GM19467 (cell line): Measurements from ENCODE around the gene INHBB.

Experiments
- ATAC-seq: cut with Tn5 transposase; IDR thresholded peaks from one replicate; pipeline ENCODE4 v1.9.1; 2021; ENCODE audit warnings: mild to moderate bottlenecking, moderate library complexity; ENCODE audit not compliant: unreplicated experiment

Gene INHBB

GRCh38 chr2:120354467-120354866 is 8.5 kb downstream of the INHBB start:
- ATAC-seq = no peak

GRCh38 chr2:120354935-120355779 is 9.2 kb downstream of the INHBB start:
- no peak for ATAC-seq

- no peak for ATAC-seq
These were observed 9.9 kb downstream of the INHBB start for GRCh38 chr2:120355780-120356266.

- no peak for ATAC-seq
These were observed 11.8 kb downstream of the INHBB start for GRCh38 chr2:120357768-120358167.

DNA sequence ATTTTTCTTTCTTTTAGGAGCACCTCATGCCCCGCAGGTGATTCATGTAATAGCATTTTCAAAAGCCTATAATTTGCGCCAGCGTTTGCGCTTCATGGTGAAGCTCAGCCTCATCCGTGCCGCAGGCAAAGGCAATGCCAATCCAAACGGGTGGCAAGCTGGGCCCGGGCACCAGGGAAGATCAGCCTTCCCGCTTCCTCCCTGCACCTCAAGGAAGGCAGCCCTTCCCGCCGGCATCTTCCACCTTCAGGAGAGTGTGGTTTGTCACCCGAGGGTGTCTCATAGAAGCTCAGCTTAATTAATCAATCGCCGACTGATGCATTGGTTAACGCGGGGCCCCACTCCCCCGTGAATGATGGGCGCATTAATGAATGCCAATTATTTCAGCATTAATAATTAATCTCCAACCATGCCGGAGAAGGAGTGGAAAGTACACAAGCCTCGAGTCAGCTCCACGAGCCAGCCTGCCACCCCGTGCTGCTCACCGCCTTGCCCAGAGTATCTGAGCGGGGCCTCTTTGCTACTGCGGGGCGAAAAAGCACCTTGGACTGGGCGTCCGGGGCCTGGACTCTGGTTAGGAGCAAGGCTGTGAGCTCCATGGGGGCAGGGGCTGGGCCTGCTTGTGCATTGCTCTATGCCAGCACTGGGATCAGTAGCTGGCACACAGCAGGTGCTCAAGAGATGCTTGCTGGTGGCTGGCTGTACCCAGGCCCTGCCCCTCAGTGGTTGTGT is 13.0 kb downstream of the INHBB start:
- ATAC-seq = no peak

DNA sequence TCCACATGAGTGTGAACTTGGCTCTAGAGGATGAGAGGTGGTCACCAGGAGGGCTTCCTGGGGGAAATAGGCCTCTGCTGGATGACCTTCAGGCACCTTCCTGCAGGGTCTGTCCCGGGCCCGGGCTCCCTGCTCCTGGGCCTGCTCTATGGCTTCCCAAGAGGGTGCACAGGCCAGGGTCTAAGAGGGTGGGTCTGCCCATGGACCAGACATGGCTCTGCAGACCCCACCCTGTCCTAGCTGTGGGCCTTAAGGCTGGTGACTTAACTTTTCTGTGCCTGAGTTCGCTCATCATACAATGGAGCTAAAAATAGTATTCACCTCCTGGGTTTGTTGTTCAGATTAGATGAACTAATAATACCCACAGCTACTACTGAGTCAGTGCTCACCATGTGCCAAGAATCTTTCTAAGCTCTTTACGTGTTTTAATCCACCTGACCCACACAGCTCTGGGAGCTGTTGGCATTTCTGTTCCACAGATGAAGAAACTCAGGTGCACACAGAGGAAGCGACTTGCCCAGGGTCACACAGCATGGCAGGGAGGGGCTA is 14.4 kb downstream of the INHBB start:
- no peak for ATAC-seq

- no peak for ATAC-seq
These were observed 17.0 kb downstream of the INHBB start for GRCh38 chr2:120362926-120363325.

- ATAC-seq = no peak
These were observed 19.4 kb downstream of the INHBB start for GRCh38 chr2:120365236-120365793.

DNA sequence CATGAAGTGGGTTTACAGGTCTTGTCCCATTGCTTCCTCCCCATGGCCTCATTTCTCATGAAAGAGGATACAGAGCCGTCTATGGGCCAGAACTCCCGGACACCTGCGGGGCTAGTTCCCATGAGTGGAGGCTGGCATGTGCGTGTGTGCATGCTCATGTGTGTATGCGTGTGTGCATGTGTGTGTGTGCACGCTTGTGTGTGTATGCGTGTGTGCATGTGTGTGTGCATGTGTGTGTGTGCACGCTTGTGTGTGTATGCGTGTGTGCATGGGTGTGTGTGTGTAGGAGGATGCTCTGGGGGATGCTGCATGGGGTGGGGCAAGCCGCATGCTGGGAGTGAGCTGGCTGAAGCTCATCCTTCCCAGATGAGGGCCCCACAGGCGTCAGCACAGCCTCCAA is 20.8 kb downstream of the INHBB start:
- no peak for ATAC-seq

DNA sequence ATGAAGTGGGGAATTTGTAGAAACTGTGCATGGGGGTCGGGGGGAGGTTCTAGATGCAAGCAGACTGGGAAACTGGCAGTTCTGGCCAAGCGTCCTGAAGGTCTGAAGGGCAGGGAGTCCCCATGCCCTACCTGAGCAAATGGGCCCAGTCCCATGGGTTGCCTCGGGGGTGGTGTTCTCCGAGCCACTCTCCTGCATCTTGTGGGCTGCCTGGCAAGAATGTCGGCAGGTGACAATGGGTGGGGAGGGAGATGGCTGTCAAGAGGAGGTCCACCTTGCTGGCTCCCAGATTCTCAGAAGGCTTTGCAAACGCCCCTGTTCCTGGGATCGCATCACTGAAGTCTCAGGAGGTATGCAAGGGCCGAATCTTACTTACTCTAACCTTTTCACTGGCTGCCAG is 21.3 kb downstream of the INHBB start:
- ATAC-seq = no peak

DNA sequence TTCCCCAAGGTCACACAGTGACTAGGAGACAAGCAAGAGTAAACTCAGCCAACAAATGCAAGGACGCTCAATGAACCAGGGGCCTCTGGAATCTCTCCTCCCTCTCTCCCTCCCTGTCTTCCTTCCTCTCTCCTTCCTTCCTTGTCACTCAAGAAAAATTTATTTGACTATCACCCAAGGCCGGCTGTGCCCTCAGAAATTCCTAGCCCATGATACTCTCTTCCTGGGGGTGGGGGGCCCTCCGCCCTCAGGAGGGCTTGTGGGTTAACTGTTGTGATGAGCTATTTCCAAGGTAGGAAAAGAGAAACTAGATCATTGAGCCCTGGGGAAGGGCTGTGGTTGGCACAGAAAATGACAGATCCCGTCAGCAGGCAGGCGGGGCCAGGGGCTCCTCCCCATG is 21.7 kb downstream of the INHBB start:
- ATAC-seq = no peak

DNA sequence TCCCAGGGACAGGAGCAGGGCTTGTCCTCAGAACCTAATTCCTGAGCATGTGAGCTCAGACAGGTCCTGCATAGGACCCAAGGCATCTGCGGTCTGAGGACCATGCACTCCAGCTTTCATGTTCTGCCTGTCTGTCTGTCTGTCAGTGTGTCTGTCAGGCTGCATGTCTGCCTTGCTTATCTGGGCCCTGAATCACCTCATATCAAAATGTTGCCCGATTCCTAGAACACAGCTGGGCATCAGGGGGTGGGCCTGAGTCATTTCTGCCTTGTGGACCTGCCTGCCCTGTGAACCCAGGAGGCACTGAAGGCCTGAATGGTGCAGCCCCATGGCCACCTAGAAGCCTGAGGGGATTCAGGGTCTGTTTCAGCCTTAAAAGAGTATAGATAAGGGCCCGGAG is 22.1 kb downstream of the INHBB start:
- no peak for ATAC-seq

- ATAC-seq = no peak
These were observed 23.3 kb downstream of the INHBB start for GRCh38 chr2:120369250-120369649.

- ATAC-seq = no peak
These were observed 26.2 kb downstream of the INHBB start for GRCh38 chr2:120371969-120372625.

- no peak for ATAC-seq
These were observed 26.9 kb downstream of the INHBB start for GRCh38 chr2:120372816-120373215.

GRCh38 chr2:120373424-120373823 is 27.5 kb downstream of the INHBB start:
- no peak for ATAC-seq

GRCh38 chr2:120374821-120375220 is 28.9 kb downstream of the INHBB start:
- ATAC-seq = no peak

- ATAC-seq = no peak
These were observed 29.5 kb downstream of the INHBB start for GRCh38 chr2:120375251-120376020.

GRCh38 chr2:120376101-120376500 is 30.2 kb downstream of the INHBB start:
- ATAC-seq = no peak
